Stomach smooth muscle (tissue), 2 donors: Measurements from ENCODE around the gene ADGRF4.

ENCODE experiments used
- H3K27ac ChIP-seq: one replicate; pipeline ENCODE4 v1.7.0; 2013; ENCODE audit warnings: mild to moderate bottlenecking, low read length, inconsistent platforms
- H3K27me3 ChIP-seq, 2 donors: one replicate each; pipeline ENCODE4 v1.7.0; 2013; ENCODE audit warnings: low read length in 2 of 2; ENCODE audit not compliant: insufficient read depth in 2 of 2, control insufficient read depth in 1 of 2
- H3K36me3 ChIP-seq, 2 donors: one replicate each; pipeline ENCODE4 v1.7.0; 2013; ENCODE audit warnings: low read length in 2 of 2; ENCODE audit not compliant: control insufficient read depth in 2 of 2, insufficient read depth in 2 of 2
- H3K4me1 ChIP-seq: one replicate; pipeline ENCODE4 v1.7.0; 2013; ENCODE audit warnings: low read length; ENCODE audit not compliant: control insufficient read depth, insufficient read depth
- H3K4me3 ChIP-seq, 2 donors: one replicate each; pipeline ENCODE4 v1.7.0; 2013; ENCODE audit warnings: low read length in 2 of 2
- H3K9ac ChIP-seq, 2 donors: one replicate each; pipeline ENCODE4 v1.7.0; 2013; ENCODE audit warnings: low read length in 2 of 2, mild to moderate bottlenecking in 1 of 2
- H3K9me3 ChIP-seq, 2 donors: one replicate each; pipeline ENCODE4 v1.7.0; 2013; ENCODE audit warnings: low read length in 2 of 2; ENCODE audit not compliant: control insufficient read depth in 2 of 2
- donor health status: healthy.
- donor health status: Pancreatic carcinoma.

ADGRF4 gene

GRCh38 chr6:47713200-47713599, 14.8 kb downstream of the ADGRF4 start:
- Histone ChIP-seq H3K36me3 (no peaks in the 10 kb centered on the region), H3K4me3 (no peak overlapping the region), H3K27me3 (no peaks in the 10 kb centered on the region), H3K27ac (no peak overlapping the region), H3K9ac (no peak overlapping the region), H3K9me3 (peaks cover 0 to 2% of the 10 kb centered on the region in 2 donors), H3K4me1 (no peaks in the 10 kb centered on the region)

GRCh38 chr6:47714802-47715201, 16.4 kb downstream of the ADGRF4 start:
- no peaks in the 10 kb centered on the region for H3K36me3 ChIP-seq
- H3K4me1 ChIP-seq, result no peaks in the 10 kb centered on the region
- peaks cover 0 to 2% of the 10 kb centered on the region in 2 donors for H3K9me3 ChIP-seq
- no peaks in the 10 kb centered on the region for H3K27me3 ChIP-seq
- no peak overlapping the region for H3K9ac ChIP-seq
- H3K4me3 ChIP-seq, result no peak overlapping the region
- H3K27ac ChIP-seq, result no peak overlapping the region

GRCh38 chr6:47715782-47716181, 17.4 kb downstream of the ADGRF4 start:
- no peak overlapping the region for H3K4me3 ChIP-seq
- no peaks in the 10 kb centered on the region for H3K36me3 ChIP-seq
- no peaks in the 10 kb centered on the region for H3K27me3 ChIP-seq
- H3K9me3 ChIP-seq, result peaks cover 0 to 2% of the 10 kb centered on the region in 2 donors
- H3K27ac ChIP-seq, result no peak overlapping the region
- no peaks in the 10 kb centered on the region for H3K4me1 ChIP-seq
- H3K9ac ChIP-seq, result no peak overlapping the region

GRCh38 chr6:47716207-47716606, 17.8 kb downstream of the ADGRF4 start:
- peaks cover 0 to 2% of the 10 kb centered on the region in 2 donors for H3K9me3 ChIP-seq
- no peak overlapping the region for H3K9ac ChIP-seq
- no peaks in the 10 kb centered on the region for H3K27me3 ChIP-seq
- H3K4me1 ChIP-seq, result no peaks in the 10 kb centered on the region
- H3K27ac ChIP-seq, result no peak overlapping the region
- H3K4me3 ChIP-seq, result no peak overlapping the region
- no peaks in the 10 kb centered on the region for H3K36me3 ChIP-seq

- H3K27me3 ChIP-seq, result no peaks in the 10 kb centered on the region
- H3K9me3 ChIP-seq, result peaks cover 0 to 2% of the 10 kb centered on the region in 2 donors
- no peaks in the 10 kb centered on the region for H3K36me3 ChIP-seq
- no peak overlapping the region for H3K4me3 ChIP-seq
- no peak overlapping the region for H3K27ac ChIP-seq
- no peaks in the 10 kb centered on the region for H3K4me1 ChIP-seq
- no peak overlapping the region for H3K9ac ChIP-seq
These were observed 20.2 kb downstream of the ADGRF4 start for GRCh38 chr6:47718571-47718970.

GRCh38 chr6:47721189-47721588, 22.8 kb downstream of the ADGRF4 start:
- Histone ChIP-seq H3K36me3 (no peaks in the 10 kb centered on the region), H3K4me3 (no peak overlapping the region), H3K9me3 (no peaks in the 10 kb centered on the region), H3K9ac (no peak overlapping the region), H3K4me1 (no peaks in the 10 kb centered on the region), H3K27me3 (no peaks in the 10 kb centered on the region), H3K27ac (no peak overlapping the region)

GRCh38 chr6:47722194-47722593, 23.8 kb downstream of the ADGRF4 start:
- Histone ChIP-seq H3K27me3 (no peaks in the 10 kb centered on the region), H3K4me1 (no peaks in the 10 kb centered on the region), H3K9me3 (no peaks in the 10 kb centered on the region), H3K27ac (no peak overlapping the region), H3K4me3 (no peak overlapping the region), H3K9ac (no peak overlapping the region), H3K36me3 (no peaks in the 10 kb centered on the region)

GRCh38 chr6:47724300-47724699, 25.9 kb downstream of the ADGRF4 start:
- no peaks in the 10 kb centered on the region for H3K27me3 ChIP-seq
- H3K36me3 ChIP-seq, result no peaks in the 10 kb centered on the region
- H3K27ac ChIP-seq, result no peak overlapping the region
- no peaks in the 10 kb centered on the region for H3K4me1 ChIP-seq
- H3K9ac ChIP-seq, result no peak overlapping the region
- H3K9me3 ChIP-seq, result no peaks in the 10 kb centered on the region
- no peak overlapping the region for H3K4me3 ChIP-seq

GRCh38 chr6:47727391-47727790, 29.0 kb downstream of the ADGRF4 start:
- Histone ChIP-seq H3K9me3 (no peaks in the 10 kb centered on the region), H3K36me3 (no peaks in the 10 kb centered on the region)

GRCh38 chr6:47729019-47729418, 30.6 kb downstream of the ADGRF4 start:
- H3K27me3 ChIP-seq, result no peaks in the 10 kb centered on the region
- H3K4me1 ChIP-seq, result no peaks in the 10 kb centered on the region
- no peaks in the 10 kb centered on the region for H3K9me3 ChIP-seq
- H3K4me3 ChIP-seq, result no peak overlapping the region
- H3K27ac ChIP-seq, result no peak overlapping the region
- no peaks in the 10 kb centered on the region for H3K36me3 ChIP-seq
- H3K9ac ChIP-seq, result no peak overlapping the region

More at GRCh38 chr6:47727391-47727790, 29.0 kb downstream of the ADGRF4 start:
- H3K27me3 ChIP-seq, result no peaks in the 10 kb centered on the region
- H3K4me1 ChIP-seq, result no peaks in the 10 kb centered on the region
- H3K27ac ChIP-seq, result no peak overlapping the region
- H3K4me3 ChIP-seq, result no peak overlapping the region
- no peak overlapping the region for H3K9ac ChIP-seq

GRCh38 chr6:47729457-47729856, 31.1 kb downstream of the ADGRF4 start:
- Histone ChIP-seq H3K36me3 (no peaks in the 10 kb centered on the region), H3K27ac (no peak overlapping the region), H3K9me3 (no peaks in the 10 kb centered on the region), H3K4me1 (no peaks in the 10 kb centered on the region), H3K9ac (no peak overlapping the region), H3K4me3 (no peak overlapping the region), H3K27me3 (no peaks in the 10 kb centered on the region)
